Measurements from ENCODE around the gene C17orf67. TPM values are rescaled to one million over a fixed set of nuclear protein-coding genes. Genes with fewer than 3 reads are reported as not detected.

Gene C17orf67
- total and polyA plus RNA-seq, 2 of the 13 experiments (the other 11 are each of a cell fraction or from before 2014, with no cell fraction given): 0.41 to 0.86 TPM

- no peak for TF ChIP-seq PRDM15 (CRISPR knock-in tag; IDR thresholded peaks at IDR 0.05)
- TF ChIP-seq PRDM4 (CRISPR knock-in tag; IDR thresholded peaks at IDR 0.05; ENCODE audit: borderline replicate concordance): no peak
- no peak for TF ChIP-seq ONECUT2 (CRISPR knock-in tag; IDR thresholded peaks at IDR 0.05)
- TF ChIP-seq ZNF674 (CRISPR knock-in tag; IDR thresholded peaks at IDR 0.05; ENCODE audit: low read depth): no peak
- no peak for TF ChIP-seq ZNF7 (CRISPR knock-in tag; IDR thresholded peaks at IDR 0.05)
- TF ChIP-seq GLMP (CRISPR knock-in tag; IDR thresholded peaks at IDR 0.05; ENCODE audit: borderline replicate concordance): no peak
- no peak for TF ChIP-seq ZNF564 (CRISPR knock-in tag; IDR thresholded peaks at IDR 0.05)
- TF ChIP-seq ZNF234 (CRISPR knock-in tag; conservative IDR thresholded peaks at IDR 0.05): no peak
- no peak for TF ChIP-seq BRF2 (CRISPR knock-in tag; IDR thresholded peaks at IDR 0.05)
- no peak for TF ChIP-seq SP140L (CRISPR knock-in tag; IDR thresholded peaks at IDR 0.05; ENCODE audit: borderline replicate concordance)
- no peak for TF ChIP-seq ZSCAN25 (CRISPR knock-in tag; IDR thresholded peaks at IDR 0.05)
- TF ChIP-seq TARDBP (CRISPR knock-in tag; IDR thresholded peaks at IDR 0.05): no peak
- TF ChIP-seq SUZ12 (IDR thresholded peaks at IDR 0.05; ENCODE audit: low read depth, low read length): no peak
- TF ChIP-seq TAF1 (CRISPR knock-in tag; IDR thresholded peaks at IDR 0.05): no peak
- TF ChIP-seq ESRRA (CRISPR knock-in tag; IDR thresholded peaks at IDR 0.05; ENCODE audit: low read depth): no peak
- TF ChIP-seq MATR3 (CRISPR knock-in tag; IDR thresholded peaks at IDR 0.05): no peak
- no peak for TF ChIP-seq RARG (CRISPR knock-in tag; IDR thresholded peaks at IDR 0.05; ENCODE audit: low read depth)
- 0 out of 2 replicates have a peak, but pooled peaks have one; percentile 32 for TF ChIP-seq ARNT (IDR thresholded peaks at IDR 0.05)
- TF ChIP-seq KLF15 (CRISPR knock-in tag; IDR thresholded peaks at IDR 0.05; ENCODE audit: borderline replicate concordance): no peak
- TF ChIP-seq ZNF263 (CRISPR knock-in tag; IDR thresholded peaks at IDR 0.05): no peak
- TF ChIP-seq ZFP36L2 (CRISPR knock-in tag; IDR thresholded peaks at IDR 0.05): no peak
Observed at GRCh38 chr17:56770427-56770826, 63.3 kb downstream of the C17orf67 start (continued).
